ENCODE results near the gene GPR148.

Gene GPR148

DNA sequence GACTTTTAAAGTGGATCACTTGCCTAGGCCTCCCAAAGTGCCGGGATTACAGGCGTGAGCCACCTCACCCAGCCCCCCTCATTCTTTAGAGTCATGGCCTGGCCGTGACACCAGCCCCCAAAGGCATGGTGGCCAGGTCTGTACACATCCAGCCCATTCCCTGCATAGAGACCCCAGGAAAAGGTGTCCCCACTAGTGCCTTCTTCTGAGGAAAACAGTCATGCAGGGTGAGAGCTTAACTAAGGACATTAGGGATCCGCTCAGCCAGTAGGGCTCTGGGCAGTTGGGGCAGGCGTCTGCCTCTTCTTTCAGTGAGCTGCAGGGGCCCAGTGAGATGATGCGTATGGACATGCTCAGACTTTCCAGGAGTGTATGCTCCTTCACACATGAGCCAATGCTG is 20.8 kb downstream of the GPR148 start:
- DNase-seq, result no peak

- no peak for DNase-seq
Measured at GRCh38 chr2:130754811-130755210, 25.9 kb downstream of the GPR148 start.

GRCh38 chr2:130755256-130756052 is 26.6 kb downstream of the GPR148 start, which contains the start of gene AMER3:
AMER3 (plus strand) TSS chr2:130755540; CDS start chr2:130762073, 6,533 bp downstream.
- DNase-seq, result peak; percentile 54 to 87 (median 81)

- peak; percentile 21 to 85 (median 79) for DNase-seq
Measured at GRCh38 chr2:130756053-130756873, 27.4 kb downstream of the GPR148 start.

DNA sequence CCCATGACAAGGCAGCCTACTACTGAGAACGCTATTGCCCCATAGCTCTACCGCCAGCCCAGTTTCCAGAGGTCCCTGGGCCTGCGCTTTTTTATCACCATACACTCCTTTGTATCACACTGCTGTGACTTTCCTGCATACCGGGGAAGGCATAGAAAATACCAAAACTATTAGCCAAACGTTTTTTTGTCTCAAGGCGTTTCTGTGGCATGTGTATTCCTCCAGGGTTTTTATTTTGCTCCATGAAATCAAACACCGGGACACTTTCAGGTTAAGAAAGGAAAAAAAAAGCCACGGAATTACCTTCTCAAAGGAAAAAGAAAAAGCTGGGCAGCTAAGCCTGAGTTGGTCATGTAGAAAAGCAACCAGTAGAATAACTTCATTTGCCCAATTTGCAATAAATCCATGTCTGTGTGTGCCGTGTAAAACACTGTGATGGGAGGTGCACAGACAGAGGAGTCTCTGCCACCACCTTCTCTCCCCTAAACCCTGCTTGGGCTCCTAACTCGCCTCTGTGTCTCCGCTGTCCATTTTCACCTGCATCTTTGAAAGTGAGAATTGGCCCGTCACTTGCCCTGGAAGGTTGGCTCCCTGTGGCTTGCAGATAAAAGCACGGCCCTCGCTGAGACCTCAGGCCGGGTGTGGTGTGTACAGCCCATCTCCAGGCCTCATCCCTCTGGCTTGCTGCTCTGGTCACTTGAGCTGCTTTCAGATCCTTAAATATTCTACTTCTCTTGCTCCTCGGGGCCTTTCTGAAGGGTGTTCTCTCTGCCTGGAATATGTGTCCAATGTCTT is 28.2 kb downstream of the GPR148 start:
- peak in 1 of 3 experiments; percentile 43 for DNase-seq

DNA sequence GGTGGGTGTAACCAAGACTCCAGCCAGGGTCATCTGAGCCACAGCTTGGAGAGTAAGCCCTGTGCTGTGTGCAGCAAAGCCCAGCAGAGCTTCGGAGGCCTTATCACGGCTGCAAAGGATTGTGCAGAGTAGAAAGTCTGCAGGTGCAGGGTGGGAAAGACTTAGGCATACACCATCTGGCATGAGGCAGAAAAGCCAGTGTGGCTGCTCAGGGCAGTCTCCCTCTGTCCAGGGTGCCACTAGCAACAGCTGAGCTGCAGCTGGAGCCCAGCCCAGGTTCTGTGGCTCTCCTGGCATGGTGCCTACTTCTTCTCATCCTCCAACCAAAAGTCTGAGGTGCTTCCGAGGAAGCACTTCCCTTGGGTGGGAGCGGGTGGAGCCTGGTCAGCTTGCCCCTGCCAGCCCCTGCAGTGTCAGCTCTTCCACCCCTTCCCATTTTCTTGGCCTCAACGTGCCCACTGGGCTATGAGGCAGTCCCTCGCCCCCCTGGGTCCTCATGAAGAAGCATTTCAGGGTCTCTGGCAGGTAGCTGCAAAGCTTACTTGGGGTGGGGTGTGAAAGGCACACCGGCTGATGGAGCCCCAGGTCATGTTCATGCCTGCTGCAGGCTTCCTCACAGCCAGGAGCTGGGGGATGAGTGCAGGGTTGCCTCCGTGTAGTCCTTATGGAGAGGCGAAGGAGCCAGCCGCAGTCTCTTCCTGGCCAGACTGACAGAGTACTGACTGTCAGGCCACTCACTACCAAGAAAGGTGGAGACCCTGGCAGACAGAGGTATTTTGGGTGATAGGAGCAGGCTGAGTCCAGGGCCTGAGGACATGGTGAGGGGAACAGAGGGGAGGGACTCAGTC is 31.3 kb downstream of the GPR148 start:
- DNase-seq, result peak; percentile 1 to 62 (median 19)

- DNase-seq, result no peak
Measured at GRCh38 chr2:130760754-130761751, 32.2 kb downstream of the GPR148 start.

DNA sequence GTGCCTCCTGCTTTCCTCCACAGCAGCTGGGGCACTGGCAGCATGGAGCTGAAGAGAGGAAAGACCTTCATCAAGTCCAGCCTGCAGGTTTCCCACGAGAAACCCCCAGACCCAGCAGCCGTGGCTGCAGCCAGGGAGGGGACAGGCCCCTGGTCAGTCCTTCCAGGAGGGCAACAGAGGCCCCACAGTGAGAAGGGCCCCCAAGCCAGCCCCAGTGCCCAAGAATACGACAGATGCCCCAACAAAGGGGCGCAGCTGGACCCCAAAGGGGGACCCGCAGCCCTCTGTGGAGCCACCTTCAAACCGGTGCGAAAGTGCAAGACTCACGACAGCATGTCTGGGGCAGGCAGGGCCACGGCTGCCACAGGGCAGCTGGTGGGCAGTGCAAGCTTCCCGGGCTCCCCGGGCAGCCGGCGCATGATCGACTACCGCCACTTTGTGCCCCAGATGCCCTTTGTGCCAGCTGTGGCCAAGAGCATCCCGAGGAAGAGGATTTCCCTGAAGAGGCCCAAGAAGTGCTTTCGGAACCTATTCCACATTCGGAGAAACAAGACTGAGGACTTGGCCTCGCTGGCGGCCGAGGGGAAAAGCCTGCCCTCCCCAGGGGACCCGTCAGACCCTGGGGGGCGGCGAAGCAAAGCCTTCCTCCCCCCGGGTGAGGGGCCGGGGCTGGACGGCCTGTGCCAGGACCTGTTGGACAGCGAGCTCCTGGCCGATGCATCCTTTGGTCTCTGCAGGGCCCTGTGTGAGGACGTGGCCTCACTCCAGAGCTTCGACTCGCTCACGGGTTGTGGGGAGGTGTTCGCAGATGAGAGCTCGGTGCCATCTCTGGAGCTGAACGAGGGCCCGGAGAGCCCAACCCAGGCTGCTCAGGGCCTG is 33.4 kb downstream of the GPR148 start:
- no peak for DNase-seq

GRCh38 chr2:130762910-130763385 is 34.1 kb downstream of the GPR148 start:
- DNase-seq, result no peak

DNA sequence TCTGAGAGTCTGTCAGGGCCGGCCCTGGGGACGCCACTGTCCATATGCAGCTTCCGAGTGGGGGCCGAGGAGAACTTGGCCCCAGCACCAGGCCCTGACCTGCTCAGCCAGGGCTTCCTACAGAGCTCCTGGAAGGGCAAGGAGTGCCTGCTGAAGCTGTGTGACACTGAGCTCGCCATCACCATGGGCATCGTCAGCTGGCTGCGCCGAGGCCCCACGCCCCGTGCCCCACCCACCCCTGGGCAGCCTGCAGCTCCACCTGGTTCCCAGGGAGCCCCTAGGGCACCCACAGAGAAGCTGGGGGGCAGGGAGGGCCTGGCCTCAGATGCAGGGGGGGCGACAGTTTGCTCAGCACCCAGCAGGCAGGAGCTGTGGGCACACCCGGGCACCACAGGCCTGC is 34.5 kb downstream of the GPR148 start:
- DNase-seq, result no peak

- no peak for DNase-seq
Measured at GRCh38 chr2:130764035-130764820, 35.4 kb downstream of the GPR148 start.

GRCh38 chr2:130764821-130765115 is 35.9 kb downstream of the GPR148 start:
- DNase-seq, result no peak

GRCh38 chr2:130765464-130765863 is 36.6 kb downstream of the GPR148 start:
- no peak for DNase-seq

- no peak for DNase-seq
Measured at GRCh38 chr2:130766037-130766436, 37.2 kb downstream of the GPR148 start.

- DNase-seq, result no peak
Measured at GRCh38 chr2:130766711-130767407, 38.0 kb downstream of the GPR148 start.

DNA sequence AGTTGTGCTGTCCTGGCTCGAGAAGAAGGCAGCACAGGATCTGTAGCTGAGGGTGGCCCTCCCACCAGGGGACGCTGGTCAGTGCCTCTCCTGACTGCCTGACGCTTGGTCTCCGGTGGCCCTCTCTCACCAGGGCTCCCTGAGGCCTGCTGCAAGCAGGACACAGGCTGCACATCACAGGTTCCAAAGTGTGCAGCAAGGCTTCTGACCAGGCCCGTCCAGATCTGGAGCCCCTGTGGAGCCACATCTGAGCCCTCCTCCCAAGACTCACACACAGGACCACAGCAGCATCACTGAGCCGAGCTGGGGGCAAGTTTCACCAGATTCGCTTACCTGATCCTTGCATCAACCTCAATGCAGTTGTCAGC is 38.5 kb downstream of the GPR148 start:
- DNase-seq, result no peak

GRCh38 chr2:130768191-130768855 is 39.5 kb downstream of the GPR148 start:
- DNase-seq, result no peak
